ENCODE data around the gene GLRX2. TPM values are rescaled to one million over a fixed set of nuclear protein-coding genes. Genes with fewer than 3 reads are reported as not detected.
"Not testable (repeated sequence)": the region's sequence is repeated elsewhere in the genome, so short reads cannot be mapped to it uniquely, and the experiment has no call there.

The GLRX2 gene
- total RNA-seq, 1 donor from 2014 or later, result 33.1 TPM

- peak; percentile 97 for TF ChIP-seq CTCF (IDR thresholded peaks at IDR 0.05)
- Mint-ChIP-seq H3K27ac (ENCODE audit: unreplicated experiment) (peak within 1 kb of the TSS; percentile 99), H3K36me3 (ENCODE audit: low read depth) (peaks cover 4% of the 10 kb centered on the region), H3K4me3 (ENCODE audit: unreplicated experiment) (peak within 1 kb of the TSS; percentile 86), H3K9me3 (ENCODE audit: low read depth) (no peaks in the 10 kb centered on the region), H3K4me1 (ENCODE audit: low read depth) (peaks cover 36% of the 10 kb centered on the region), H3K27me3 (ENCODE audit: low read depth) (no peaks in the 10 kb centered on the region)
- peak; percentile 99 for DNase-seq (ENCODE audit: low spot score)
Observed at GRCh38 chr1:193121616-193122593, 16.7 kb upstream of the GLRX2 start, which contains the start of gene CDC73. Gene CDC73 (plus strand): TSS chr1:193122031. CDS start chr1:193122201, 170 bp downstream.

GRCh38 chr1:193120604-193121166 lies 15.5 kb upstream of the GLRX2 start:
- Mint-ChIP-seq H3K4me3 (ENCODE audit: unreplicated experiment) (peak overlapping the region; percentile 86), H3K36me3 (ENCODE audit: low read depth) (peaks cover 2% of the 10 kb centered on the region), H3K27ac (ENCODE audit: unreplicated experiment) (no peak overlapping the region), H3K4me1 (ENCODE audit: low read depth) (peaks cover 42% of the 10 kb centered on the region), H3K9me3 (ENCODE audit: low read depth) (peaks cover 5% of the 10 kb centered on the region), H3K27me3 (ENCODE audit: low read depth) (no peaks in the 10 kb centered on the region)
- no peak for DNase-seq (ENCODE audit: low spot score)
- TF ChIP-seq CTCF (IDR thresholded peaks at IDR 0.05), result no peak

- H3K4me3 Mint-ChIP-seq (ENCODE audit: unreplicated experiment), result no peak overlapping the region
- H3K27ac Mint-ChIP-seq (ENCODE audit: unreplicated experiment), result no peak overlapping the region
- no peak for TF ChIP-seq CTCF (IDR thresholded peaks at IDR 0.05)
- H3K27me3 Mint-ChIP-seq (ENCODE audit: low read depth), result no peaks in the 10 kb centered on the region
- peaks cover 38% of the 10 kb centered on the region for H3K4me1 Mint-ChIP-seq (ENCODE audit: low read depth)
- DNase-seq (ENCODE audit: low spot score), result no peak
- H3K9me3 Mint-ChIP-seq (ENCODE audit: low read depth), result peaks cover 5% of the 10 kb centered on the region
- H3K36me3 Mint-ChIP-seq (ENCODE audit: low read depth), result no peaks in the 10 kb centered on the region
Observed at GRCh38 chr1:193118803-193119730, 13.9 kb upstream of the GLRX2 start.

- Mint-ChIP-seq H3K27ac (ENCODE audit: unreplicated experiment) (no peak overlapping the region), H3K36me3 (ENCODE audit: low read depth) (no peaks in the 10 kb centered on the region), H3K4me3 (ENCODE audit: unreplicated experiment) (no peak overlapping the region), H3K4me1 (ENCODE audit: low read depth) (peaks cover 38% of the 10 kb centered on the region), H3K9me3 (ENCODE audit: low read depth) (peaks cover 5% of the 10 kb centered on the region), H3K27me3 (ENCODE audit: low read depth) (no peaks in the 10 kb centered on the region)
- no peak for DNase-seq (ENCODE audit: low spot score)
- TF ChIP-seq CTCF (IDR thresholded peaks at IDR 0.05), result no peak
Observed at GRCh38 chr1:193118194-193118593, 13.0 kb upstream of the GLRX2 start.

GRCh38 chr1:193117167-193117566 lies 12.0 kb upstream of the GLRX2 start:
- not testable (repeated sequence) for DNase-seq (ENCODE audit: low spot score); H3K4me3 Mint-ChIP-seq (ENCODE audit: unreplicated experiment); H3K27ac Mint-ChIP-seq (ENCODE audit: unreplicated experiment); H3K27me3 Mint-ChIP-seq (ENCODE audit: low read depth); H3K9me3 Mint-ChIP-seq (ENCODE audit: low read depth); H3K36me3 Mint-ChIP-seq (ENCODE audit: low read depth)
- H3K4me1 Mint-ChIP-seq (ENCODE audit: low read depth), result peaks cover 36% of the 10 kb centered on the region
